HG03432 (cell line): ENCODE results near the gene METTL2B.
"Not testable (repeated sequence)": the region's sequence is repeated elsewhere in the genome, so short reads cannot be mapped to it uniquely, and the experiment has no call there.

Experiments
- ATAC-seq: cut with Tn5 transposase; IDR thresholded peaks from one replicate; pipeline ENCODE4 v1.9.1; 2021; ENCODE audit warnings: mild to moderate bottlenecking, moderate library complexity; ENCODE audit not compliant: unreplicated experiment

METTL2B gene

DNA sequence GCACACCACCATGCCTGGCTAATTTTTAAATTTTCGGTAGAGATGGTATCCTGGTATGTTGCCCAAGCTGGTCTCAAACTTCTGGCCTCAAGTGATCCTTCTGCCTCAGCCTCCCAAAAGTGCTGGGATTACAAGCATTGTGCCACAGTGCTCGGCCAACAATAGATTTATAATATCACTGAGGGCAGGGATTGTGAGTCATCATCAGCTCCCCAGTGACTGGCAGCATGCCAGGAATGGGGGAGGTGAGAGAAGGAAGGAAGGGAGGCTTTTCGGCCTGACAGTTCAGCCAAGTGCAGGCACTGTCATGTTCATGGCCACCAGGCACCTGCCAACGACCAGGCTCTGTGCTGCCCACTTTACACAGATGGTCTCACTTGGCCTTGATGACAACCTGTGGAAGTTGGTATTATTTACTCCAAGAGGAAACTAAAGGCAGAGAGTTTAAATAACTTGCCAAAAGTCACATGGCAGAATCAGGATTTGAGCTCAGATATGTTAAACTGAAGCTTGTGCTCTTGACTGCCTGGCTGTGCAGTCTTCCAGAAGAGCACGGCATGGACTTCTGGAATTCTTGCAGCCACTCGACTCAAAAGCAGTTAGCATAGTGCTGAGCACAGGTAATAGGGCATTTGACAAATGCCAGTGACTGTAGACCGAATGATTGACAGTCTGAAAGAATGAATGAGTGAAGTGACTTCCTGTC, 46.8 kb downstream of the METTL2B start:
- ATAC-seq = peak; percentile 60

DNA sequence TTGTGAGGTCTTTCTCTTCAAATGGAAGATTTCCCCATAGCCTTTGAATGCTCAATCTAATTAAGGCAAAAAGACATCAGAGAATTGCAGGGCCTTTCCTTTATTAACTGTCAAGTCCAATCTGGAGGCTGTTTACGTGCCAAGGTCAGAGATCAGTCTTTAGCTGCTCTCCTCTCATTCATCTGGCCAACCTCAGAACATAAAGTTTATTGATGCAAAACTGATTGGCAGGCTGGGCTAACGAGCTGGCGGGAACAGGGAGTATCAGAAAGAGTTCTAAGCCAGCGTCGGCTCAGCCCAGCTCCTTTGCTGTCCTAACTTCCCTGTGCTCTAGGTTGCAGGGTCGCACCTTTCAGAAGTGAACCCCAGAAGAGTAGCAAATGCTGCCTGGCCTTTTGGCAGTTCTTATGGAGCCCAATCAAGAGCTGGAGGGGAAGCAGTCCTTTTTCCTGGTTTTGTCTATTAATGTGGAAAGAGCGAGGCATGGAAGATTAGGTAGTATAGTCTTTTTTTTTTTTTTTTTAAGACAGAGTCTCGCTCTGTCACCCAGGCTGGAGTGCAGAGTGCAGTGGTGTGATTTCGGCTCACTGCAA, 47.5 kb downstream of the METTL2B start:
- not testable (repeated sequence) for ATAC-seq

DNA sequence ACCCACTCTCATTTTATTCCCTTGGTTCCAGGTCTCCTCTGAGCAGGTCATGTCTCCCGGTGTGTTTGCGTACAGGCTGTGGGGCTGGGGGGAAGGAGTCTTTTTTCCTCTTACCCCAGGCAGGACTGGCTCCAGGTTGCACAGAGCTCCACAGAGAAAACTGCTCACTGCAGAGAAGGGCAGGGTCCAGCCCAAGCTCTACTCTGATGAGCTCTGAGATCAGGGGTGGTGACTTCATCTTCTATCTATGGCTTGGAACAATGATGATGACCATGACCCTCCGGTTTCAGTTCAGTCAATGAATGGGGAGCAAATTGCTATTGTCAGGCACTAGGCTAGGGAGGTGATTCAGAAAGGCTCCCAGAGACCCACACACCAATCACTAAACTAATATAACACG, 49.0 kb downstream of the METTL2B start:
- ATAC-seq = not testable (repeated sequence)

DNA sequence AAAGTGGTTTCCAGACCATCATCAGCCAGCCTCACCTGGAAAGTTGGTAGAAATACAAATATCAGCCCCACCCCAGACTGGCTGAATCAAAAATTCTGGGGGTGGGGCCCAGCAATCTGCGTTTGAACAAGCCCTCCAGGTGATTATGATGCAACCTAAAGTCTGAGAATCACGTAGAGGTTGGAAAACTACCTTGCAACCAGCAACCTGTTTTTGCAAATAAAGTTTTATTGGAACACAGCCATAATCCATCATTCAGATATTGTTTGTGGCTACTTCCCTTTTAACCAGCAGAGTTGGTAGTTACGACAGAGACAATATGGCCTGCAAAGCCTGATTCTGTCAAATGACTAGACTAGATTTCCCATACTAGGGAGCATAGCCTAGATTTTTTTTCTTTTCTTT, 49.5 kb downstream of the METTL2B start:
- ATAC-seq = not testable (repeated sequence)

DNA sequence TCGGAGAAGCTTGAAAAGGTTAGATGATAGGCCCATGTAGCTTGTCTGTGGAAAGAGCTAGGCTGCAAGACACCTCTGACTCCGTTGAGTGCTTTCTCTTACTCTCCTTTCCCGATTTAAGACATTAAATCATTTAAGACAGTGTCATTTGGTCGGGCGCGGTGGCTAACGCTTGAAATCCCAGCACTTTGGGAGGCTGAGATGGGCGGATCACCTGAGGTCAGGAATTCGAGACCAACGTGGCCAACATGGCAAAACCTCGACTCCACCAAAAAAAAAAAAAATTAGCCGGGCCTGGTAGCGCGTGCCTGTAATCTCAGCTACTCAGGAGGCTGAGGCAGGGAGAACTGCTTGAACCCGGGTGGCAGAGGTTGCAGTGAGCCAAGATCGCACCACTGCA, 52.6 kb downstream of the METTL2B start:
- not testable (repeated sequence) for ATAC-seq

DNA sequence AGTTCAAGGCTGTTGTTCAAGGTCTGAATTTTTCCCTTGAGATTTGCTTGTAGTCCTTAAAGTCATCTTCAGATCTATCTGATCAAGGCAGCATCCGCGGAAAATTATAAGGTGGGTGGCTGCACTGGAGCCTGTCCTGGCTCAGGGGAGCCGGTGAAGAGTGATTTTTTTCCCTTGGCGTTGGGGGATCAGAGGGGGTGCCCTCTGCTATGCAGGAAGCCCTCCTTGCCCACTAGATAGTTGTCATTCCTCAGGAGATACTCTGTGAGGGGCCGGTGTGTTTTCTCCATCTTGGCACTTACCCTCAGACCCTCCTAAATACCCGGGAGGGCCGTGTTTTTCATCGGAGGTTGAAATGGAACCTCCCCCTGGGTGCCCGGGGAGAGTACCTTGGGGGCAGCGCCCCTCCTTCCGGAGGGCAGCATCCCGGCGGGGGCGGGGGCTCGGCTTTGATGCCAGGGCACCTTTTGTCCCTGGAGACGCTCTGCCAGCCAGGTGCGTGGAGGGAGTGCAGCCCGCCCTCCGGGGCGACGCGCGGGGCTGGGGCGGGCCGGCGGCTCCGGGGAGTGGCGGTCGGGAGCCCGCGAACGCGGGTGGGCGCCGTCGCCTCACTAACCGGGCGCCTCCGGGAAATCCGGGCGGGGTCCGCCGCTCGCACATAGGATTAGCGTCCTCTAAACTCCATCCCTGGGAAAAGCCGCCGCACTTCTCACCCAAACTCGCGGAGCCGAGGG, 53.7 kb downstream of the METTL2B start:
- ATAC-seq = peak; percentile 25

DNA sequence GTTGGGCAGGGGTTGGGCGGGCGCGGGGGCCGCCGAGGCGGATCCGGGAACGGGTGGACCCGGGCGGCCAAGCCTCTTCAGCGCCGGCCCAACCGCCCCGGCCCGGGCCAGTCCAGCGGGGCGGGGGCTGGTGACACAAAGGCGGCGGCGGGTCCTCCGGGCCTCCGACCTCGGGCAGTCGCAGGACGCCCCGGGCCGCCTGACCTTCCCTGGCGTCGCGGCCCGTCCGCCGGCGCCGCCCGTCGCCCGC, 54.2 kb downstream of the METTL2B start:
- no peak for ATAC-seq

DNA sequence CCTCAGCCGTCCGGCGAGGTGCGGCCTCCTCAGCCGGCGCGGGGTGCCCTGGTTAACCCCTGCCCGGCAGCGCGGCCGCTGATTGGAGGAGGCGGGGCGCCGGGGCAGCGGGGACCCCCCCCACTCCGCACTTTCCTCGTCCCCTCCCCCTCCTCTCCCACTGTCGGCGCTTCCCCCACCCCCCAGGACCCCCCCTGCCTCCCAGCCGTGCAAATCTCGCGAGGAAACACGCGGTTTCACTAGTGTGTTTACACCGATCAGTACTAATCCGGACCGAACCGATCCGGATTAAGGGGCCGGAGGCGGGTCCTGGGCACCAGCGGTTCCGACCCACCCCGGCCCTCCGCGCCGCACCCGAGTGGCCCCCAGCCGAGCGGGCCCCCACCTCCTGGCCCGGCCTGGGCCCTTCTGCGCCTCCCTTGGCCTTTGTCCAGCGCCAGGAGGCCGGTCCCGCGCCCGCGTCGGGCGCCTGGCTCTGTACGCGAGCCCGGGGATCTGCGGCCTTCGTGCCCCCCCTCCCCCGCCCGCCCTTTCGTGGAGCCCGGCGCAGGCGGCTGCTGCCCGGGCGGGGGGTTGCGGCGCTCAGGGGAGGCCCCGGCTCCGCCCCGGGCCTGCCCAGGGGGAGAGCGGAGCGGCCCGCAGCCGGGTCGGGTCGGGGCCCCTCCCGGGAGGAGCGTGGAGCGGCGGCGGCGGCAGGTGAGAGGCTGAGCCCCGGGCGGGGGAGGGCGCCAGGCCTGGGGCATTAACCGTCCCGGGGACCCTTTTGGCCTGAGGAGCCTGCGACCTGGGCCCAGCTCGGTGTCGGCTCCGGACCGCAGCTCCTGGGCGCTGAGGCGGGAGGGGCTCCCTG, 54.8 kb downstream of the METTL2B start:
- peak; percentile 82 for ATAC-seq

DNA sequence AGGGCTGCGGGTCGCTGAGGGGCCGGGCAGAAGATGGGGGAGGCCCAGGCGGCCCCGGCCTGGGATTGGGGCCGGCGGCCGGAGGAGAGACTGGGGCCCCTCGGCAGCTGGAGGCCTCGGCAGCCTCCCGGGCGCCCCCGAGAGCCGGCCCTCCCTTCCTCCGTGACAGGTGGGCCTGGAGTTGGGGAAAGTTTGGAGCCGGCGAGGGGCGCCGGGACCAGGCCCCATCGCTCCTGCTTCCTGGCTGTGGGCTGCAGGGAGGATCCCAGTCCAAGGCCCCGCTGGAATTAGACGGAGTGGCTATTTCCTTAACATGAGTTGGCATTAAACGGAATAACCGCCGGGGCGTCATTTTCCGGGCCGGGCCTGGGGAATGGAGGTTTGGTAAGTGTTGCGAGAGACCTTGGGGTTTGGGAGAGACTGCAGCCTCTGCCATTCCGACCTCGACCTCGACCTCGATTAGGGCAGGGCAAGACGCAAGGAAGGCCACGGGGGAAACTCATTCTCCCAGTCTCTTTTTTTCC, 55.5 kb downstream of the METTL2B start:
- peak; percentile 28 for ATAC-seq

DNA sequence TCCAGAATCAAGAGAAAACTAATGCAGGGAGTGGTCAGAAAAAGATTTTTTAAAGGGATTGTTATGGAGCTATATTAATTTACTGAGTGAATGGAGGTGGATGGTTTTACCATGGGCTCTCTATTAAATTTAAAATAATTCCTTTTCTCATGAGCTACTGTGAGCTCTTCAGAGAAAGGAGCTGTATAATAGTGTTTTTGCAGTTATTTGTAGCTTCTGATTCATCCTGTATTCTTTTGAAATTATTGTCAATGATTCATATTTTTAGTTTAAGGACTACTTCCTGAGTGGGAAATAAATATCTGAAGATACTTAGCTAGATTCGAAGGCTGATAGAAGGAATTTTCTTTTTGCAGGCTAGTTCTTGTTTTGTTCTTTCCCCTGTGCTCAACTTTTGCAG, 56.4 kb downstream of the METTL2B start:
- not testable (repeated sequence) for ATAC-seq

DNA sequence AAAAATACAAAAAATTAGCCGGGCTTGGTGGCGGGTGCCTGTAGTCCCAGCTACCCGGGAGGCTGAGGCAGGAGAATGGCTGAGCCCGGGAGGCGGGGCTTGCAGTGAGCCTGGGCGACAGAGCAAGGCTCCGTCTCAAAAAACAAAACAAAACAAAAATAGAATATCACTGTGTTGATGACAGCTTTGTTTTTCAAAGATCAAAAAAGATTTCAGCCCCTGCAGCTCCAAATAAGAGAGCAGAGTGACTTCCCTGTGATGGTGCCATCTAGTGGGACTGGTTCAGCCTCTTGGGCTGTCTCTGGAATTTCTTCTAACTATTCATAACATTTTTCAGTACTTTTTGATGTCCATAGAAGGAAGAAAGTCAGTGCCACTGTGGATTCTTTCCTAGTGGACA, 60.9 kb downstream of the METTL2B start:
- ATAC-seq = not testable (repeated sequence)

DNA sequence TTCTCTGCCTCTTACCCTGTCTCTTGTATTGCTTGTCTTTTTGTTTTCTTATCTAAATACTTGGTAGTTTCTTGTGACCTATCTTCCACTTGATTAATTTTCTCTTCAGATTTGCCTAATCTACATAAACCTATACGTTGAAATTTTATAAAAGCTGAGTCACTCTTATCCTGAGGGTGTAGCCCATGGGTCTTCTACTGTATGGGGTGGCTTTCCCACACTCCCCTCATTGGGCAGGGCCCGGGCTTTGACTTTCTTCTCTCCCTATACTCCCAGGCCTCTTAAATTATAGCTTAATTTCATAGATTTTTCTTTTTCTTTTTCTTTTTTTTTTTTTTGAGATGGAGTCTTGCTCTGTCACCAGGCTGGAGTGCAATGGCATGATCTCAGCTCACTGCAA, 66.0 kb downstream of the METTL2B start:
- not testable (repeated sequence) for ATAC-seq

DNA sequence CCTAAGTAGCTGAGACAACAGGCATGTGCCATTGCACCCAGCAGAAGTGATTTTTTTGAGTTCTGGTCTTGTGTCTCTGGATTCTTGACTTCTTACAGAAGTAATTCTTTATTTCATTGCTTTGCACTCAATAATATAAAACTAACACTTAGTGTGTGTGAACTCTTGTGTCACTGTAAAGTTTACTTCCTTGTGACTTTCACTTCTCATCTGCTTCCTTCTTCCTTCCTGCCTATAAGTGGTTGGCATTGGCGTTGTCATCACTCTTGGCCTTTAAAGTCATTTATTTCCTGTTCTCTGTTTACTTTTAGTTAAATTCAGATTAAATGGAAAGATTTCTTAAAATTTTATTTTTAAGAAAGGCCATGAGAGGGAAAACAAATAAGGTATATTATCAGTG, 66.8 kb downstream of the METTL2B start:
- ATAC-seq = not testable (repeated sequence)

DNA sequence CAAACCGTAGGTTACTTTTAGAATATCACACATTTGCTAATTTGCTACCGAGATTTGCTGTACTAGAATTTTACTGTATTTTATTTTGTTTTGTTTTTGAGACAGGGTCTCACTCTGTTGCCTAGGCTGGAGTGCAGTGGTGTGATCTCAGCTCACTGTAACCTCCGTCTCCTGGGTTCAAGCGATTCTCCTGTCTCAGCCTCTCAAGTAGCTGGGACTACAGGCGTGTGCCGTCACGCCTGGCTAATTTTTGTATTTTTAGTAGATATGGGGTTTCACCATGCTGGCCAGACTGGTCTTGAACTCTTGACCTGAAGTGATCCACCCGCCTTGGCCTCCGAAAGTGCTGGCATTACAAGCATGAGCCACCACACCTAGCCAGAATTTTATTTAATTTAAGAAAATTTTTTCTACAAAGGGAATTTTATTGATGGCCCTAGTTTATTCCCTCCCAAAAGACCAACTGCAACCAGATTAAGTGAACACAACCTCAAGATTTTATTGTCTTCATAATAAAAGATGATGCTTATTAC, 69.8 kb downstream of the METTL2B start:
- not testable (repeated sequence) for ATAC-seq

DNA sequence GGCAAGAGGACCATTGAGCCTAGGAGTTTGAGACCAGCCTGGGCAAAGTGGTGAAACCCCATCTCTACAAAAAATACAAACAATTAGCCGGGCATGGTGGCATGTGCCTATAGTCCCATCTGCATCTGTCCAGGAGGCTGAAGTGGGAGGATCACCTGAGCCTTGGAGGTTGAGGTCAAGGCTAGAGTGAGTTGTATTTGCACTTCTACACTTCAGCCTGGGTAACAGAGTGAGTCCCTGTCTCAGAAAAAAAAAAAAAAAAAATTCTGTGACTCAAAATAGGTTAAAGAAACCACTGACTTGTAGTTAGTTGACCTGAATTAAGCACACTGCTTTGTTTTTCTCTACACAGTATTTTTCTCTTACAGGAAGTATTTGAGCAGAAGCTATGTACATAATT, 74.4 kb downstream of the METTL2B start:
- no peak for ATAC-seq

DNA sequence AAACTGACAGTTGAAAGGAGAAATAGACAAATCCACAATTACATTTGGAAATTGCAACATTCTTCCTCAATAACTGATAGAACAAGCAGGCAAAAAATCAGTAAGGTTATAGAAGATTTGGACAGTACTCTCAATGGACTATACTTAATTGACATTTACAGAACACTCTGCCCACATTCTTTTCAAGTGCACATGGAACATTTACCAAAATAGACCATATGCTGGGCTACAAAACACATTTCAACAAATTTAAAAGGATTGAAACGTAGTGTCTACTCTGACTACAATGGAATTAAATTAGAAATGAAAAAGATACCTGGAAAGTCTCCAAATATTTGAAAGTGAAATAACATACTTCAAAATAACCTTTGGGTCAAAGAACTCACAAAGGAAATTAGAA, 77.8 kb downstream of the METTL2B start:
- ATAC-seq = not testable (repeated sequence)
